ENCODE results near the gene SMYD4. TPM values are rescaled to one million over a fixed set of nuclear protein-coding genes. Genes with fewer than 3 reads are reported as not detected.

SMYD4 gene
- total RNA-seq, 1 donor from 2014 or later: 7.8 TPM

- H3K36me3 ChIP-seq (ENCODE audit: control insufficient read depth, insufficient read depth, low read length): no peaks in the 10 kb centered on the region
- no peak overlapping the region for H3K4me3 ChIP-seq (ENCODE audit: low read depth, low read length)
- no peak for TF ChIP-seq CTCF (IDR thresholded peaks at IDR 0.05; ENCODE audit: insufficient read depth, low read length, poor library complexity, severe bottlenecking)
- DNase-seq (ENCODE audit: low read depth): no peak
- H3K27me3 ChIP-seq (ENCODE audit: control insufficient read depth, insufficient read depth, low read length): no peaks in the 10 kb centered on the region
Measured at GRCh38 chr17:1786708-1787107, 43.0 kb downstream of the SMYD4 start.

DNA sequence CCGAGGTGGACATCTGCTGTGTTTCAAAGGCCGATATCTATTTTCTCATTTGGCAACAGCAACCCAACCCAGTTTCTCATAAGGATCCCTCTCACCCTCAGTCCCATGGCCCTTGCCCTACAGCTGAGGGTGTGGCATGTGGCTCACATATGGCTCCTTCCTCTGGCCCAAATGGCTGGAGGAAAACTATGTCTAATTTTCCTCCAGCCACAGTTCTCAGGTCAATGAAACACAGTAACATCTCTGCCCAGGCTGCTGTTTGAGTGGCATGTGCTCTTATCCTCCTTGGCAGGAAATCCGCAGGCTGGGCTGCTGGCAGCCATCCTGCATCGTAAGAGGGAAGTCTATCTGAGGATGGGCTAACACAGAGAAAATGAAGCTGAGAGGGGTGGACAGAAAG, 43.8 kb downstream of the SMYD4 start:
- H3K4me3 ChIP-seq (ENCODE audit: low read depth, low read length): no peak overlapping the region
- H3K36me3 ChIP-seq (ENCODE audit: control insufficient read depth, insufficient read depth, low read length): no peaks in the 10 kb centered on the region
- TF ChIP-seq CTCF (IDR thresholded peaks at IDR 0.05; ENCODE audit: insufficient read depth, low read length, poor library complexity, severe bottlenecking): no peak
- no peaks in the 10 kb centered on the region for H3K27me3 ChIP-seq (ENCODE audit: control insufficient read depth, insufficient read depth, low read length)
- no peak for DNase-seq (ENCODE audit: low read depth)

GRCh38 chr17:1783834-1784611, 45.7 kb downstream of the SMYD4 start:
- Histone ChIP-seq H3K36me3 (ENCODE audit: control insufficient read depth, insufficient read depth, low read length) (no peaks in the 10 kb centered on the region), H3K27me3 (ENCODE audit: control insufficient read depth, insufficient read depth, low read length) (no peaks in the 10 kb centered on the region), H3K4me3 (ENCODE audit: low read depth, low read length) (no peak overlapping the region)
- DNase-seq (ENCODE audit: low read depth): no peak
- TF ChIP-seq CTCF (IDR thresholded peaks at IDR 0.05; ENCODE audit: insufficient read depth, low read length, poor library complexity, severe bottlenecking): peak; percentile 67

DNA sequence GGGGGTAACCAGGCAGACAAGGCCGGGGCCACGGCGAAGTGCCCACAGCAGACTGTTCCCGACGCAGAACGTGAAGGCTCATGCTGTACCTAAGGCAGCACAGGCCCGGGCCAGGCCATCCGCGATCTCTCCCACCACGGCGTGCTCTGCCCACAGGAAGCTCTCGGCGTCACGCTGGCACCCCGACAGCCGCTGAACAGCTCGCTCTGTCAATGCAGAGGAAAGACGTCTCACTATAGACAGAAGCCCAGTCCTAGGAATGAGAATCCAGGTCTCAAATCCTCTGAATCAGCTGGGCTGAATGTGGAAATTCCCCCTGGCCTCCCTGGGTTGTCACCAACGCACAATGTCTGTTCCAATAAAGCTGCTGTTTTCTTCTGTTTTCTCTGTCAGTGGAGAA, 46.4 kb downstream of the SMYD4 start:
- Histone ChIP-seq H3K4me3 (ENCODE audit: low read depth, low read length) (no peak overlapping the region), H3K36me3 (ENCODE audit: control insufficient read depth, insufficient read depth, low read length) (no peaks in the 10 kb centered on the region), H3K27me3 (ENCODE audit: control insufficient read depth, insufficient read depth, low read length) (no peaks in the 10 kb centered on the region)
- DNase-seq (ENCODE audit: low read depth): no peak
- no peak for TF ChIP-seq CTCF (IDR thresholded peaks at IDR 0.05; ENCODE audit: insufficient read depth, low read length, poor library complexity, severe bottlenecking)

- DNase-seq (ENCODE audit: low read depth): no peak
- Histone ChIP-seq H3K27me3 (ENCODE audit: control insufficient read depth, insufficient read depth, low read length) (no peaks in the 10 kb centered on the region), H3K36me3 (ENCODE audit: control insufficient read depth, insufficient read depth, low read length) (no peaks in the 10 kb centered on the region), H3K4me3 (ENCODE audit: low read depth, low read length) (no peak overlapping the region)
- no peak for TF ChIP-seq CTCF (IDR thresholded peaks at IDR 0.05; ENCODE audit: insufficient read depth, low read length, poor library complexity, severe bottlenecking)
Measured at GRCh38 chr17:1782171-1782567, 47.5 kb downstream of the SMYD4 start.
